GM18519 (cell line): ENCODE data around the gene SH3BP2.

Experiments used
- ATAC-seq: cut with Tn5 transposase; IDR thresholded peaks from one replicate; pipeline ENCODE4 v1.9.1; 2021; ENCODE audit warnings: mild to moderate bottlenecking, moderate library complexity; ENCODE audit not compliant: unreplicated experiment, low FRiP score

The SH3BP2 gene

DNA sequence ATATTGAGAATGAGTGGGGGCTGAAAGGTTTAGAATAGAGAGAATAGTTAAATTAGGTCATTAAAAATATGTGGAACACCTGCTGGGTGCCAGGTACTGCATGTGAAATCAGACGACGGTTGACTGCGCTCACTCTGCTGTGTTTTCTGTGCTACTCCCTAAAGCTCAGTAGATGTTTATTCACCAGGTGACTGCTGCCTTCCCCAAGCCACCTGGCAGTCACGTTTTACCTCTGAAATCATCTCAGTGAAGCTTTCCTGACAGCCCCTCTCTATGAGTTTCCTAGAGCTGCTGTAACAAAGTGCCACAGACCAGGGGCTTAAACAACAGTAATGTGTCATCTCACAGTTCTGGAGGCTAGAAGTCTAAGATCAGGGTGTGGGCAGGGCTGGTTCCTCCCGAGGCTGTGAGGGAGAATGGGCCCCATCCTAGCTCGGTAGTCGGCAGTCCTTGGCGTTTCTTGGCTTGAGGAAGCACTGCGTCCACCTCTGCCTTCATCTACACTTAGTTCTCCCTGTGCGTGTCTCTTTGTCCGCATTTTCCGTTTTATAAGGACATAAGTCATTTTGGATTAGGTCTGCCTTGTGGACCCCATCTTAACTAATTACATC is 76.1 kb downstream of the SH3BP2 start:
- no peak for ATAC-seq

- no peak for ATAC-seq
These were observed 76.8 kb downstream of the SH3BP2 start for GRCh38 chr4:2869659-2870058.

GRCh38 chr4:2870082-2870481 is 77.2 kb downstream of the SH3BP2 start:
- ATAC-seq: no peak

GRCh38 chr4:2871466-2871865 is 78.6 kb downstream of the SH3BP2 start:
- ATAC-seq: no peak

DNA sequence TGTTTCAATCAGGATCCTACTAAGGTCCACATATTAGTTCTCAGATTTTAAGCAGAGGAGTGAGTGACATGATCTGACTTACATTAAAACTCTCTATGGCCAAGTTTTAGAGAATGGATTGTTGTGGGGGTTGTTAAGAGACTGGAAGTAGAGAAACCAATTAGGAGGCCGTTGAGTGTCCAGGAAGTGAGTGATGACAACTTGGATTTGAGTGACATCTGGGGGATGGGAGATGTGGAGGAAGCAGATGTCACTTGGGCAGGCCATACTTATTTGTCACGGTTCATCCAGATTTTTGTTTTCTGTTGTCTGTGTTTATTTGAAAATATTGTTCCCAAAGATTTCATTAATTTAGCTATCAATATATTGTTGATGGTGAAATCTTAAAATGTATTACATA is 79.0 kb downstream of the SH3BP2 start:
- ATAC-seq: no peak

GRCh38 chr4:2873329-2873728 is 80.4 kb downstream of the SH3BP2 start:
- no peak for ATAC-seq

DNA sequence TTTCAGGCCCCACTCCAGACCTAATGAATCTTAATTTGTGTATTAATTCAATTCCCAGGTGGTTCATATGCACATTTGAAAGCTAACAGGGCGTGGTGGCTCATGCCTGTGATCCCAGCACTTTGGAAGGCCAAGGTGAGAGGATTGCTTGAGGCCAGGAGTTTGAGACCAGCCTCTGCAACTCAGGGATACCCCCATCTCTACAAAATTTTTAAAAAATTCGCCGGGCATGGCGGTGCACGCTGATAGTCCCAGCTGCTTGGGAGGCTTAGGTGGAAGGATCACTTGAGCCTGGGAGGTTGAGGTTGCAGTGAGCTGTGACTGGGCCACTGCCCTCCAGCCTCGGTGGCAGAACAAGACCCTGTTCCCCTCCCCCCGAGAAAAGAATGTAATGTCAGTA is 82.0 kb downstream of the SH3BP2 start:
- no peak for ATAC-seq

DNA sequence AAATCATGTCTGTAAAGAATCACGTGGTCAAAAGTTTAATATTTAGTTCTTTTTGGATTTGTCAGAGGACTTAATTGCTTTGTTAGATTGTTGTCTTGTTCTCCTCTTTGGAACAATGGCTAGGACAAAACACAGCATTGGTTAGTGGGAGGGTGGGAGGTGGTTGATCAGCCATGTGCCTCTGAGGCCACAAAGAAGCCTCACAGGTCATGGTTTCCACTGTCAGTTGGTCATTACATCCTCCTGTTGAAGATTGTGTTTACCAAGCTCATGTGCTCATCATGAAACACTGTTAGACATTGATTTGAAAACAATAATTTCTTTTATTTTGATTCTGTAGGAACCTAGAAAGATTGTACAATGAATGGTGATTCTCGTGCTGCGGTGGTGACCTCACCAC is 82.7 kb downstream of the SH3BP2 start:
- ATAC-seq: no peak

- no peak for ATAC-seq
These were observed 85.5 kb downstream of the SH3BP2 start for GRCh38 chr4:2878346-2878745.

- ATAC-seq: no peak
These were observed 86.1 kb downstream of the SH3BP2 start for GRCh38 chr4:2879026-2879425.

GRCh38 chr4:2881431-2881830 is 88.5 kb downstream of the SH3BP2 start:
- ATAC-seq: no peak

DNA sequence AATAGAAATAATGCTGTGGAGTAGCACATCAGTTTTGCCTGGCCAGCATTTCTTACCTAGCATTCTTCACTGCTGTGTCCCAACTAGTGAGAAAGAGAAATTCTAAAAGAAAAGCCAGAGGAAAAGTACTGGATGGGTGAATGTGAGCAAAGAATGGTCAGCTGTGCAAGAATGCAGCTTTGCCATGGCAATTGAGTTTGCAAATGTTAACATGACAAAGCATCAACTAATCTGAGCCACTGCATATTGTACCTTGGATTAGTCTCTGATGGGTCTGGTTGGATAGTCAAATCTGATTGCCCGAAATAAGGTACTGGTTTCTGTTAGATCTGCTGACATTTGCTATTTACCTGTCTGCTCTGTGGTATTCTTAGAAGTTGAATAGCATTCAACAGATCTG is 89.5 kb downstream of the SH3BP2 start:
- no peak for ATAC-seq

GRCh38 chr4:2886161-2886560 is 93.3 kb downstream of the SH3BP2 start:
- no peak for ATAC-seq

- no peak for ATAC-seq
These were observed 93.7 kb downstream of the SH3BP2 start for GRCh38 chr4:2886622-2887021.

DNA sequence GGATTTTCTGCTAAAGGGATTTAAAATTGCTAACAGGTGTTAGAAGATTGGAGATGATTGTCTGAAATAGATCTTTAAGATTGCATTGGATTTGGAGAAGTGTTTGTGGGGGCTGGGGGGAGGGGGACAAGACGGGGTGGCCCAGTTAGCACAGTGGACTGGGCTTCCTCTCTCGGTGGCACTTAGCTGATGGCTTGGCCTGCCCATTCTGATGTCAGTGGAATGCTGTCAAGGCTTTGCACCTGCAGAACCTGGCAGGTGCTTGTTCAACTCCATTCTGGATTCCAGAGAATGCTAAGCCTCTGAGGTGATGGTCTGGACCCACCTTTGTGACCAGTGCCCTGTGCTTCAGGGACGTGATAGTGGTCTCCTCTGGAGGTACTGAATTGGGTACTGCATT is 94.5 kb downstream of the SH3BP2 start:
- ATAC-seq: no peak

DNA sequence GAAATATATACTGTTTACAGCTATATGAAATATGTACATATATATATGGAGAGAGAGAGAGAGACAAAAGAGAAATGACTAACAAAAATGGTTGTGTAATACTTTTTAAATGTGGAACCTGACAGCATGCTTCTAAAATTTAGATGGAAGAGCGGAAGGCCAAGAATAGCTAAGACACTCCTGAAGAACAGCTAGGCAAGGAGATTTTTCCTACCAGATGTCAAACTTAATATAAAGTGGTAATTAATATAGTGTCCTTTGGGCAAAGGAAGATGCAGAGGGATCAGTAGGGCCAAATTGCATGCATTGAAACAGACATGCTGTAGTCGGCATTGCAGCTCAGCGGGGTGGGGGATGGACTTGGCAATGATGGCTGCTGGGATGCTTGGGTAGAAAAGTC is 96.0 kb downstream of the SH3BP2 start:
- no peak for ATAC-seq
